T-helper 1 cell treated with Interleukin-12 subunit alpha and Interleukin-12 subunit beta and Interleukin-4 antibody, amounts not matched to agents 30 μg/mL and 1 μg/mL, for 36 hours (primary cell): ENCODE measurements around the gene MISP.

Experiments
- H3K27ac Mint-ChIP-seq: one replicate; pipeline ENCODE4 v1.8.0; 2021; ENCODE audit warnings: mild to moderate bottlenecking, mixed read lengths
- H3K27me3 Mint-ChIP-seq: one replicate; pipeline ENCODE4 v1.8.0; 2021; ENCODE audit warnings: low read depth, mixed read lengths
- H3K36me3 Mint-ChIP-seq: one replicate; pipeline ENCODE4 v1.8.0; 2021; ENCODE audit warnings: low read depth, mixed read lengths
- H3K4me1 Mint-ChIP-seq: one replicate; pipeline ENCODE4 v1.8.0; 2021; ENCODE audit warnings: low read depth, mixed read lengths
- H3K4me3 Mint-ChIP-seq: one replicate; pipeline ENCODE4 v1.8.0; 2021; ENCODE audit warnings: mild to moderate bottlenecking, moderate library complexity, mixed read lengths
- H3K9me3 Mint-ChIP-seq: one replicate; pipeline ENCODE4 v1.8.0; 2021; ENCODE audit warnings: mixed read lengths

Gene MISP

DNA sequence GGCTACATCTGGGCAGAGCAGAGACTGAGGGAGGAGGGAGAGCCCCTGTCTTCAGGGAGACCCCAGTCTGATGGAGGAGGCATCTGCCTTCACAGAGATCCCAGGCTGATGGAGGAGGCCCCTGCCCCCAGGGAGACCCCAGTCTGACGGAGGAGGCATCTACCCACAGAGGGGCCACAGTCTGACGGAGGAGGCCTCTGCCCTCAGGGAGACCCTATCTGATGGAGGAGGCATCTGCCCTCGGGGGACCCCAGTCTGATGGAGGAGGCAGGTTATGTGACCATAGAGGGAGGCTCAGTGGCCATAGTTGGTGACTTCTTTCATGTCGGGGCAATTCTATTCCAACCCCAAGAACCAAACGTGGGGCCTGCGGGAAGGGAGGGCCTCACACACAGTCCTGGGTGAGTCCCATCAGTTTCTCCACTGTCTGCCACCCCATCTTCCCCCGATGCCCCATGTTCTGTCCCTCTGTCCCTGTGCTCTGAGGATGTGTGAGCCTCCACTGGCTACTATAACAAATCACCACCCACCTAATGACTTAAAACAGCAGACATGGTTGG is 14.3 kb downstream of the MISP start:
- H3K27ac Mint-ChIP-seq: no peak overlapping the region
- H3K4me3 Mint-ChIP-seq: no peak overlapping the region
- H3K27me3 Mint-ChIP-seq: peaks cover 1% of the 10 kb centered on the region
- no peaks in the 10 kb centered on the region for H3K36me3 Mint-ChIP-seq
- H3K4me1 Mint-ChIP-seq: peaks cover under 1% of the 10 kb centered on the region
- H3K9me3 Mint-ChIP-seq: no peaks in the 10 kb centered on the region

DNA sequence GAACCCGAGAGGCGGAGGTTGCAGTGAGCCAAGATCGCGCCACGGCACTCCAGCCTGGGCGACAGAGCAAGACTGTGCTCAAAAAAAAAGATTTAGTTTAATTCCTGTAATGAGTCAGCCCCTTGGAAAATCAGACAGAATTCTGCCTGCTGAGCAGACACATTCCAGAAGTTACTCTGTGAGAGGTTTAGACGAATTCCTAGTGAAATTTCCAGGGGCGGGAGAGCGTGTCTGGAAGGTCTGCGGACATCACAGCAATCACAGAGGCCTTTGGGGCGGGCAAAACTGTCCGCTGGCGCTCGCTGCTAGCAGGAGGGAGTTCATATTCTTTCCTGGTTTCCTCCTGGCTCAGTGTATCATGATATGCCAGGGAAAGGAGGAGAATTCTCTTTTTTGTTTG is 17.5 kb downstream of the MISP start:
- Mint-ChIP-seq H3K27me3 (peaks cover 4% of the 10 kb centered on the region), H3K36me3 (no peaks in the 10 kb centered on the region), H3K4me3 (no peak overlapping the region), H3K9me3 (no peaks in the 10 kb centered on the region), H3K27ac (no peak overlapping the region), H3K4me1 (peaks cover 3% of the 10 kb centered on the region)

DNA sequence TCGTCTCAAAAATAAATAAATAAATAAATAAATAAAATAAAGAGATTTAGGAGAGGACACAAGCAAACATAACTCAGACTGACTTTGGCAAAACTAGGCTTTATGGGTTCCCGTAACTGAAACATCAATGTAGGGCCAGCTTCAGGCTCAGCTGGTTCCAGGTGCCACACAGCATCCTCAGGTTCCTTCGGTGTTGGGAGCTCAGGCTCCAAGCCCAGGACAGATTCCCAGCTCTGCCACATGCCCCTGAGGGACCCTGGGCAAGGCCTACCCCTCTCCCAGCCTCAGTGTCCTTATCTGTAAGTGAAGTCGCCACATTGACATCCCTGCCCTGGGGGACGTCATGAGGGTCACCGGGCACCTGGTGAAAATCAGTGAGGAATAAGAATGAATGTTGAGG is 18.7 kb downstream of the MISP start:
- no peaks in the 10 kb centered on the region for H3K9me3 Mint-ChIP-seq
- peaks cover 4% of the 10 kb centered on the region for H3K27me3 Mint-ChIP-seq
- H3K27ac Mint-ChIP-seq: no peak overlapping the region
- no peak overlapping the region for H3K4me3 Mint-ChIP-seq
- H3K36me3 Mint-ChIP-seq: no peaks in the 10 kb centered on the region
- peaks cover 3% of the 10 kb centered on the region for H3K4me1 Mint-ChIP-seq

DNA sequence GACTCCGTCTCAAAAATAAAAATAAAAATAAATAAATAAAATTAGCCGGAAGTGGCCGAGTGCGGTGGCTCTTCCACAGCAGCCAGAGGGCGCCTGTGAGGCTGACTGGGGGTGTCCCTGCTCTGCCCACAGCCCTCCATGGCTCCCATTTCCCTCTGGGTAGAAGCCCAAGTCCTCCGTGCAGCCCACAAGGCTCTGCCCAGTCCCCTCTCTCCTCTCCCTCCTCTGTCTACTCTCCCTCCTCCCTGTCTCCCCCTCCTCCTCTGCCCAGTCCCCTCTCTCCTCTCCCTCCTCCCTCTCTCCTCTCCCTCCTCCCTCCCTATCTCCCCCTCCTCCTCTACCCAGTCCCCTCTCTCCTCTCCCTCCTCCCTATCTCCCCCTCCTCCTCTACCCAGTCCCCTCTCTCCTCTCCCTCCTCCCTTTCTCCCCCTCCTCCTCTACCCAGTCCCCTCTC is 20.4 kb downstream of the MISP start:
- H3K36me3 Mint-ChIP-seq: no peaks in the 10 kb centered on the region
- H3K4me1 Mint-ChIP-seq: peaks cover 3% of the 10 kb centered on the region
- no peak overlapping the region for H3K27ac Mint-ChIP-seq
- no peak overlapping the region for H3K4me3 Mint-ChIP-seq
- H3K27me3 Mint-ChIP-seq: peaks cover 4% of the 10 kb centered on the region
- no peaks in the 10 kb centered on the region for H3K9me3 Mint-ChIP-seq

DNA sequence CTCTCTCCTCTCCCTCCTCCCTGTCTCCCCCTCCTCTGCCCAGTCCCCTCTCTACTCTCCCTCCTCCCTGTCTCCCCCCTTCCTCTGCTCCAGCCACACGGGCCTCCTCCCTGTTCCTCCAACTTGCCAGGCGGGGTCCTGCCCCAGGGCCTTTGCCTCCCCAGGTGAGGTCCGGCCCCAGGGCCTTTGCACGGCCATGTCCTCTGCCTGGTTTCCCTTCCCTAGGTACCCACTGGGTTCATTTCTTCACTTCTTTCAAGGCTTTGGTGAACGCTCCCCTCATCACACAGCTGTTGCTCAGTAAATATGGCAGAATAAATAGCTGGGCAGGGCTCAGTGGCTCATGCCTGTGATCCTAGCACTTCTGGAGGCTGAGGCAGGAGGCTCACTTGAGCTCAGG is 21.2 kb downstream of the MISP start:
- Mint-ChIP-seq H3K4me1 (peaks cover 3% of the 10 kb centered on the region), H3K27ac (no peak overlapping the region), H3K36me3 (no peaks in the 10 kb centered on the region), H3K9me3 (no peaks in the 10 kb centered on the region), H3K4me3 (no peak overlapping the region), H3K27me3 (peaks cover 4% of the 10 kb centered on the region)

DNA sequence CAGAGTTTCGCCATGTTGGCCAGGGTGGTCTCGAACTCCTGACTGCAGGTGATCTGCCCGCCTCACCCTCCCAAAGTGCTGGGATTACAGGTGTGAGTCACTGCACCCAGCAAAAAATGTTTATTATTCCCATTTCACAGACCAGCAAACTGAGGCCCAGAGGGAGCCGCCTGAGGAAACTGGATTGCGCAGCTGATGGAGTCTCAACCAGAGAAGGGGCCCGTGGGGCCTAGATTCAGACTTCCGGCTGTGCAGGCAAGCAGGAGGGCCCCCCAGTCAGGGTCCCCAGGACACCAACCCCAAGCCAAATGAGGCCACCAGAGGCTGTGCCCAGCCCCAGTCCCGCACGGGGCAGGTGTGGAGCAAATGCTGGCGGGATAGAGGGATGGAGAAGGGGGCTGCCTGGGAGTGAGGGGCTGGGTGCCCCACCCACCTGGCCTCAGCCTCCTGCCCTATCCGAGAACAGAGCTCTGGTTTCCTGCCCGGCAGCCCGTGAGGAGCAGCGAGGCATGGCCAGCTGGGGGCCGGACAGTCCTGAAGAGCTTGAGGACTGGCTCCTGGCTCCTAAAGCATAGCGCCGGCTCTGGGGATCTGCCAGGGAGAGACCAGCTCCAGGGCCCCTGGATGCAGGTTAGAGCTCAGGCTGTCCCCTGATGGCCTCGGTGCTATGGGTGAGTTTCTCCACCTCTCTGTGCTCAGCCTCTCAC is 22.0 kb downstream of the MISP start:
- peaks cover 4% of the 10 kb centered on the region for H3K27me3 Mint-ChIP-seq
- H3K36me3 Mint-ChIP-seq: no peaks in the 10 kb centered on the region
- H3K27ac Mint-ChIP-seq: no peak overlapping the region
- H3K4me3 Mint-ChIP-seq: no peak overlapping the region
- H3K9me3 Mint-ChIP-seq: no peaks in the 10 kb centered on the region
- peaks cover 3% of the 10 kb centered on the region for H3K4me1 Mint-ChIP-seq

DNA sequence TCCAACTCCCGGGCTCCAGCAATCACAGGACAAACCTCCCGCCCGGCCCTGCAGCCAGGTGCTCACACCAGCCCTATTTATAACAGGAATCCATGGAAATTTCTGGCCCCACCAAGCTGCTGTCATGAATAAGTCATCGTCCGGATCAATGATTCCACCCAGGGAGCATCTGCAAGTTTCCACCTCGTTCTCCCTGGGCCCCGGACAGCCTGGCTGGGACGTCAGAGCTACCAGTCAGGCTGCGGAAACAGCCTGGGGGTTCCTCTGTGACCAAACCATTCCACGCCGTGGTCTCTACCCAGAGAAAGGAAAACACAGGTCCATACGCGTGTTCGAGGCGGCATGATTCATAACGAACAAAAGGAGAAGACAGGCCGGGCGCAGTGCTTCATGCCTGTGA is 25.6 kb downstream of the MISP start:
- H3K9me3 Mint-ChIP-seq: no peaks in the 10 kb centered on the region
- H3K27me3 Mint-ChIP-seq: no peaks in the 10 kb centered on the region
- no peaks in the 10 kb centered on the region for H3K36me3 Mint-ChIP-seq
- no peak overlapping the region for H3K4me3 Mint-ChIP-seq
- no peak overlapping the region for H3K27ac Mint-ChIP-seq
- H3K4me1 Mint-ChIP-seq: no peaks in the 10 kb centered on the region

DNA sequence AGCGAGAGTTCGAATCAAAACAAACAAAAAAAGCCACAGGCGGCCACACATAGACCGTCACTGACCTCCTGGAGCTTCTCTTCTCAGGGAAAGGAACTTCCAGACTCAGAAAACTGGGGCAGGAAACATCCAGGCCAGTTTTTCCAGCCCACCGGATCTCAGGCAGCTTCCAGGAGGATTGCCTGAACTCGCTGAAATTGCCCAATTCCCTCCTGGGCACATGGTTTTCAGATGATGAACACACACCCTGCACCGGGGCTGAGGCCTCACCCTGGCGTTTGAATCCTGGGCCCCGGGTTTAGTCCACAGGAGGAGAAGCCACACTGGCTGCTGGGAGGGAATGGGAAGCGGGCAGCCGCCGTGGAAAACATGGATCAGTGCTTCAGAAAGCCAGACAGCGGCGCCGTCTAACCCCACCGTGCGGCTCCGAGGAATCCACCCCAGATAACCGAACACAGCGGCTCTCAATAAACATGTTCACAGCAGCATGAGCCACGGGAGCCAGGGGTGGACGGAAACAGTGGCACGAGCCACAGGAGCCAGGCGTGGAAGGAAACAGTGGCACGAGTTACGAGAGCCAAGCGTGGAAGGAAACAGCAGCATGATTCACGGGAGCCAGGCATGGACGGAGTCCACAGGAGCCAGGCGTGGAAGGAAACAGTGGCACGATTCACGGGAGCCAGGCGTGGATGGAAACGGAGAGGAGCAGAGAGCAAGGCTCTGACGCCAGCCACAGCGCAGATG is 28.2 kb downstream of the MISP start:
- Mint-ChIP-seq H3K4me1 (no peaks in the 10 kb centered on the region), H3K36me3 (no peaks in the 10 kb centered on the region), H3K9me3 (no peaks in the 10 kb centered on the region), H3K27ac (no peak overlapping the region), H3K27me3 (no peaks in the 10 kb centered on the region), H3K4me3 (no peak overlapping the region)

DNA sequence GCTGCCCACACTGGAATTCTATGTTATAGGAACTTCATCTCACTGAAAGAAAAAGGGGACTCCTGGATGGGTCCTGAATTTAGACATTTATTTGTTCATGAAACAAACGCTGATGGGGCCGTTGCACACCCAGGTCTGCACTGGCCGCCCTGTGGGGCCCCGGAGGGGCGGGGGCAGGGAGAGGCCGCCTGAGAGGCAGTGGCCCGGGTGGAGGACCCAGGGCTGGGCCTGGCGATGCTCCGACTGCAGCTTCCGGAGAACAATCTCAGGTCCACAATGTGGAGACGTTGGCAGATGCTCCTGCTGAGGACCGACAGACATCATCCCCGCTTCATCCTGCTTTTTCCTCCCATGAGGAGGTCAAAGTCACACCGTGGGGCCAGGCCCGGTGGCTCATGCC is 30.0 kb downstream of the MISP start:
- Mint-ChIP-seq H3K9me3 (no peaks in the 10 kb centered on the region), H3K4me1 (no peaks in the 10 kb centered on the region), H3K27me3 (no peaks in the 10 kb centered on the region), H3K36me3 (no peaks in the 10 kb centered on the region), H3K4me3 (no peak overlapping the region), H3K27ac (no peak overlapping the region)

DNA sequence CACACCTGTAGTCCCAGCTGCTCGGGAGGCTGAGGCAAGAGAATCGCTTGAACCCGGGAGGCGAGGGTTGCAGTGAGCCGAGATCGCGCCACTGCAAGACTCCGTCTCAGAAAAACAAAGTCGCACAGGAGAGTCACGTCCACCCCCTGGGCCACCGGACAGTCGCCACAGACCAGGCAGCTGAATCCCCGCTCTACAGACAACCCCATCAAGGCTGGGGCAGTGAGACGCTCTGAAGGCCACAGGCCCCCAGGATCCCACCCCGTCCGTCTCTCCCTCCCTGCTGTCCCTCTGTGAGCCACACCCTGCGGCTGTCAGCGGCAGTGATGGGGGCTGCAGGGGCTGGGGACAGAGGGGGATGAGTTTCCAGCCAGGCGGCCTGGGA is 30.9 kb downstream of the MISP start:
- Mint-ChIP-seq H3K9me3 (no peaks in the 10 kb centered on the region), H3K36me3 (no peaks in the 10 kb centered on the region), H3K4me1 (no peaks in the 10 kb centered on the region), H3K4me3 (no peak overlapping the region), H3K27me3 (no peaks in the 10 kb centered on the region), H3K27ac (no peak overlapping the region)

DNA sequence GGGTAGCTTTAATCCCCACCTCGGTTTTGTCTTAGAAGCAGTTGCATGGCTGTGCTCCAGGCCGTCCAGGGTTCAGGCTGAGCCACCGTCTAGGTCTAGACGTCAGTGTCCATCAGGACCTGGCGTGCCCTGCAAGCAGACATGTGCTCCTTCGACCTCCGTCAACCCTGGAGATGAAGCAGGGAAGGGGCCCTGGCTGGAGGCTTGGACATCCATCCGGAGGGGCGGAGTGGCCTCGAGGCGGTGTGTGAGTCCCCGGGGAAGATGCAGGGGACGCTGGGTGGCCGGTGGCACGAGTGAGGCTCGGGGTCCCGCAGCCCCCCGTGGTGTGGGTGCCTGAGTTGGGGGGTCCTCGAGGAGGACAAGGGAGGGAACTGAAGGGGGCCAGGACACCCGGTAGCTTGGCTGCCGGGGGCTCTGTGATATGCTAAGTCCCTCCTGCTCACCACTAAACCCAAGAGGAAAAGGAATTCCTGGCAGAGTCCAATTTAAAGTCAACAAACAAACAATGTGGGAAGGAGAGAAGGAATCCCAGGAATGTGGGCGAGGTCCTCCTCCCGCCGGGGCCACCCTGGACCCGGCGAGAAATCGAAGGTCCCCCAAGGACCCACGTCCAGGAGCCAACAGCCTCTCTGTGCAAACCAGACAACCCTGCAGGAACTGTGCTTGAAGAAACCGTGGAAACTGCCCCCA is 31.4 kb downstream of the MISP start:
- no peak overlapping the region for H3K4me3 Mint-ChIP-seq
- H3K27me3 Mint-ChIP-seq: no peaks in the 10 kb centered on the region
- H3K36me3 Mint-ChIP-seq: no peaks in the 10 kb centered on the region
- H3K4me1 Mint-ChIP-seq: no peaks in the 10 kb centered on the region
- H3K9me3 Mint-ChIP-seq: no peaks in the 10 kb centered on the region
- no peak overlapping the region for H3K27ac Mint-ChIP-seq

DNA sequence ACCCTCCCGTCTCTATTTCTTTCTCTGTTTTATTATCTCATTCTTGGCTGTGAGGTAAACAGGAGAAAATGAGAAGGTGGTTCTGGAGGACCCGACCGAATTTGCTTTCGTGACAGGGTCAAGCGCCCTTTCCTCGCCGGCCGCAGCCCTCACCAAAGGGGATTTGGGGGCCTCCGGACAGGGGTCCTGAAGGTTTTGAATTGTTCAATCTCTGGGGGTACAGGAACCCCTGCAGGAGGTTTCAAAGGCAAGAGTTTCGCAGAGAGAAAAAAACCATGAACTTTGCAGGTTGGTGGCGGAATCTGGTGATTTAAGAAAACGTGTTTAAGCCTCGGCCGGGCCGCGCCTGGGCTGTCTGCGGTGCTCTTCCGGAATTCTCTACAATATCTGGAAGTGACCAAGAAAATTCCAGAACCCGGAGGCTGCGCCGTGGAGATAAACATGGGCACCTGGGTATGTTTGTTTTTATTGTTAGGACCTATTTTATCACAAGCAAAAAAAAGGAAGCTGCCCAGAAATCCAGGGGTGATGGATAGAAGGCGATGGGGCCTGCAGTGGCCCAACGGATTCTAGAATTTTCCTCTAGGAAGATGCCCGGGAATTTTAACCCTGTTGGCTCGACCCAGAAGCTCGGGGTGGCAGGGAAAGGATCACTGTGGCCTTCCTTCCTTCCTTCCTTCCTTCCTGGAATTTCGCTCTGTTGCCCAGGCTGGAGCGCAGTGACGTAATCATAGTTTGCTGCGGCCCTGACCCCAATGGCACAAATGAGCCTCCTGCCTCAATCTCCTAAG is 32.2 kb downstream of the MISP start:
- no peak overlapping the region for H3K27ac Mint-ChIP-seq
- no peak overlapping the region for H3K4me3 Mint-ChIP-seq

DNA sequence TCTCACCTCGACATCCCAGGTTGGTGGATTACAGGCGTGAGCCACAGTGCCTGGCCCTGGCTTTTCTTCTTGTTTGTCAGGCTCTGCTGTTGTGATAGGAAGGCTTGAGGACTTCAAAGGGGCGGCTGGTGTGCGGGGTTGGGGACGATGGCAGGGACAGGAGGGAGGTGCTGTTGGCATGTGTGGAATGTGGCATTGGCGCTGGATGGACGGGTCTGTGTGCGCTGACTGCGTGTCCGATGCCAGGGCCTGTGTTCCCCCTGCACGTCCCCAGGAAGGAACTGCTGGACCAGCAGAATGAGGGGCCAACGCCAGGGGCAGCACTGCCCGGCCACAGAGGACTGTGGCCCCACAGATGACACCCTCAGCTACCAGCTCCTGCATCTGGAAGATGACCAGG is 33.6 kb downstream of the MISP start:
- Mint-ChIP-seq H3K4me3 (no peak overlapping the region), H3K27me3 (peaks cover 4% of the 10 kb centered on the region)

More for the DNA sequence above, 32.2 kb downstream of the MISP start:
- Mint-ChIP-seq H3K27me3 (no peaks in the 10 kb centered on the region), H3K4me1 (no peaks in the 10 kb centered on the region), H3K36me3 (no peaks in the 10 kb centered on the region), H3K9me3 (no peaks in the 10 kb centered on the region)

DNA sequence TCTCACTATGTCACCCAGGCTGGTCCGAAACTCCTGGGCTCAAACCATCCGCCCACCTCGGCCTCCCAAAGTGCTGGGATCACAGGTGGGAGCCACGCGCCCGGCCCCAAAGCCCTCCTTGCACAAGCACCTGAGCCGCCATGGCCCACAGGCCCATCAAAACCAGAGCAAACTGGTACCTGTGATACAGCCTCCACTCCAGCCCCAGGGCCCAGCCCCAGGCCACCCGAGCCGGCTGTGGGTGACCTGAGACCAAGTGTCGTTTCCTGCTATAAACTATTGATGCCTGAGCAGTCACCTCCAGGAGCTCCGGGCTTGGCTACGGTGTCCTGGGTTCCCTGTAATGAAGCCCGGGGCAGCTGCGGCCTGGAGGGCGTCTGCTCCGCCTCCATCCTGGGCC is 36.6 kb downstream of the MISP start:
- Mint-ChIP-seq H3K27ac (no peak overlapping the region), H3K9me3 (no peaks in the 10 kb centered on the region), H3K4me1 (peaks cover 1% of the 10 kb centered on the region), H3K27me3 (peaks cover 7% of the 10 kb centered on the region), H3K36me3 (no peaks in the 10 kb centered on the region), H3K4me3 (no peak overlapping the region)

More for the DNA sequence above, 33.6 kb downstream of the MISP start:
- Mint-ChIP-seq H3K36me3 (no peaks in the 10 kb centered on the region), H3K4me1 (no peaks in the 10 kb centered on the region), H3K9me3 (no peaks in the 10 kb centered on the region), H3K27ac (no peak overlapping the region)
